ENCODE results near the gene FCER1A. TPM values are rescaled to one million over a fixed set of nuclear protein-coding genes. Genes with fewer than 3 reads are reported as not detected.

The FCER1A gene
- total RNA-seq, 4 donors from 2014 or later = not detected

DNA sequence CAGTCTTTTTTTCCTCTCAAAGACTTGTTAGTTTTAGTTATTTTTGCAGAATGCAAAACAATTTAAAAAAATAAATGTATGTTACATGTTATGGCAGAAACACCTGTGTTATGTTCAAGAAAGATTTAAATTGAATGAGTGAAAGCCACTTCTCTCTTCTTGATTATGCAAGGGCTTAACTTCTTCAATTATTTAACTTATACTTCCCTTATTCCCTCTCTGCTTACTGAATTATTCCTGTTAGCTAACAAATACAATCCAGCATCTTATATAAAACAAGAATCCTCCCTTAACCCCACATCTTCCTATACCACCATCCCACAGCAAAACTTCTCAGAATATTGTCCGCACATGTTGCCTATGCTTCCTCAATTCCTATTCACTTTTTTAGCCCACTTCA, 10.7 kb upstream of the FCER1A start:
- H3K27me3 ChIP-seq = no peaks in the 10 kb centered on the region
- H3K27ac ChIP-seq = no peak overlapping the region
- DNase-seq (no peak), ATAC-seq (no peak)
- in situ Hi-C loops (cut with MboI; ENCODE audit: low sequenced_read_pairs in 4 of 4) (no loop called here), intact Hi-C loops (cut with DNase I; ENCODE audit: low total_unique reads) (no loop called here)
- H3K36me3 ChIP-seq = no peaks in the 10 kb centered on the region
- H3K4me1 ChIP-seq = no peaks in the 10 kb centered on the region
- H3K4me3 ChIP-seq = no peak overlapping the region
- no peaks in the 10 kb centered on the region for H3K9me3 ChIP-seq
- no peak for TF ChIP-seq POLR2A (IDR thresholded peaks at IDR 0.05)
- TF ChIP-seq, protein P1, sequence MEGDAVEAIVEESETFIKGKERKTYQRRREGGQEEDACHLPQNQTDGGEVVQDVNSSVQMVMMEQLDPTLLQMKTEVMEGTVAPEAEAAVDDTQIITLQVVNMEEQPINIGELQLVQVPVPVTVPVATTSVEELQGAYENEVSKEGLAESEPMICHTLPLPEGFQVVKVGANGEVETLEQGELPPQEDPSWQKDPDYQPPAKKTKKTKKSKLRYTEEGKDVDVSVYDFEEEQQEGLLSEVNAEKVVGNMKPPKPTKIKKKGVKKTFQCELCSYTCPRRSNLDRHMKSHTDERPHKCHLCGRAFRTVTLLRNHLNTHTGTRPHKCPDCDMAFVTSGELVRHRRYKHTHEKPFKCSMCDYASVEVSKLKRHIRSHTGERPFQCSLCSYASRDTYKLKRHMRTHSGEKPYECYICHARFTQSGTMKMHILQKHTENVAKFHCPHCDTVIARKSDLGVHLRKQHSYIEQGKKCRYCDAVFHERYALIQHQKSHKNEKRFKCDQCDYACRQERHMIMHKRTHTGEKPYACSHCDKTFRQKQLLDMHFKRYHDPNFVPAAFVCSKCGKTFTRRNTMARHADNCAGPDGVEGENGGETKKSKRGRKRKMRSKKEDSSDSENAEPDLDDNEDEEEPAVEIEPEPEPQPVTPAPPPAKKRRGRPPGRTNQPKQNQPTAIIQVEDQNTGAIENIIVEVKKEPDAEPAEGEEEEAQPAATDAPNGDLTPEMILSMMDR (IDR thresholded peaks at IDR 0.05 in 4 of 5, conservative IDR thresholded peaks at IDR 0.05 in 1 of 5) = no peak

DNA sequence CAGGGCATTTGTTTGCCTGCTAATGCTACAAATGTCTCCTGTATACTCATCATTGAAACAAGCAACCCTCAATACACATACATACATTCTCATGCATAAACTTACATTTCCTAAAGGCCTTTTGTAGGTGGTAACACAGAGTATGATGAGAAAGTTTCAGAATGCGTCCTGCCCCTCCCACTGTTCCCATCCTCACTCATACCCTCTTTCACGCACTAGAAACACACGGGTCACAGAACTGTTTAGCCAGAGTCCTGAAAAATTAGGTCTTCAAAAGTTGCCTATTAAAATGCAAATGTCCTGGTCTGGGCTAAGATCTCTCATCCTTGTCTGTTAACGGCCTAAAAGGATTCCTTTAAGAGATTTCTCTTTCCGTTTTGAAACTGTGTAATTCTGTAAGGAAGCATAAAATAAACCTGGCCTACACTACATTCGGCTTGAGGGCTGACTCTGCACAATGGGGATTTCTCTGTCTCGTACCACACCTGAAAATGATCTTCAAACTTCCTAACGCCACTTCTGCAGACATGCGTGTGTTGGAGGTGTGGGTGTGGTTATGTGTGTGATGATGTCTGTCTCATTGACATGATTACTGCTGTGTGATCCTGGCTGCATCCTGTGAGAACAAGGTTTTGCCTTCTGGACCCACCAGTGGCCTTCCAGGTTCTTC, 5.3 kb upstream of the FCER1A start:
- in situ Hi-C loops (cut with MboI; ENCODE audit: low sequenced_read_pairs in 4 of 4) = no loop called here
- H3K27ac ChIP-seq = no peak overlapping the region
- H3K36me3 ChIP-seq = no peaks in the 10 kb centered on the region
- H3K4me1 ChIP-seq = no peaks in the 10 kb centered on the region
- DNase-seq (no peak), ATAC-seq (no peak)
- H3K27me3 ChIP-seq = no peaks in the 10 kb centered on the region
- H3K9me3 ChIP-seq = no peaks in the 10 kb centered on the region
- TF ChIP-seq POLR2A (IDR thresholded peaks at IDR 0.05) = no peak
- TF ChIP-seq, protein P1 (IDR thresholded peaks at IDR 0.05 in 4 of 5, conservative IDR thresholded peaks at IDR 0.05 in 1 of 5) = no peak
- intact Hi-C loops (cut with DNase I; ENCODE audit: low total_unique reads) = no loop called here
- no peak overlapping the region for H3K4me3 ChIP-seq

DNA sequence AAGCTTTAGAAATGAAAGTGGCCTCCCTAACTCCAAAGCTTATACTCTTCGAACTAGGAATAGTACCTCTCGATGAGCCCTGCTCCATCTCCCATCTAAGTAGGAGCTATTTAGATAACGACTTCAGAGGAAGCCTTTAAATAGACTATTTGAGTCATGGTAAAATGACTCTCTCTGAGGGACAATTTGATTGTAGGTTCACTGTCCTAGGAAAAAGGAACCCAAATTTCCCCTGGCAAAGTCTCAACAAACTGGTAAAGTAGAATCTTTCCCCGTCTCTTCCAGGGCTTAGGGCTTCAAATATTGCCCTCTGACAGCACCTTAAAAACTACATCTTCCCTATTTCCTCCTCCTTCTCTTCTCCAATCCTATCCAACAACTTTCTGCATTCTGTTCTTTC, 2.0 kb upstream of the FCER1A start:
- in situ Hi-C loops (cut with MboI; ENCODE audit: low sequenced_read_pairs in 4 of 4) = no loop called here
- intact Hi-C loops (cut with DNase I; ENCODE audit: low total_unique reads) = no loop called here
- no peak overlapping the region for H3K27ac ChIP-seq
- TF ChIP-seq, protein P1 (IDR thresholded peaks at IDR 0.05 in 4 of 5, conservative IDR thresholded peaks at IDR 0.05 in 1 of 5) = no peak
- no peak for TF ChIP-seq POLR2A (IDR thresholded peaks at IDR 0.05)
- H3K36me3 ChIP-seq = no peaks in the 10 kb centered on the region
- DNase-seq (no peak), ATAC-seq (no peak)
- H3K4me1 ChIP-seq = no peaks in the 10 kb centered on the region
- no peak overlapping the region for H3K4me3 ChIP-seq
- no peaks in the 10 kb centered on the region for H3K9me3 ChIP-seq
- no peaks in the 10 kb centered on the region for H3K27me3 ChIP-seq

DNA sequence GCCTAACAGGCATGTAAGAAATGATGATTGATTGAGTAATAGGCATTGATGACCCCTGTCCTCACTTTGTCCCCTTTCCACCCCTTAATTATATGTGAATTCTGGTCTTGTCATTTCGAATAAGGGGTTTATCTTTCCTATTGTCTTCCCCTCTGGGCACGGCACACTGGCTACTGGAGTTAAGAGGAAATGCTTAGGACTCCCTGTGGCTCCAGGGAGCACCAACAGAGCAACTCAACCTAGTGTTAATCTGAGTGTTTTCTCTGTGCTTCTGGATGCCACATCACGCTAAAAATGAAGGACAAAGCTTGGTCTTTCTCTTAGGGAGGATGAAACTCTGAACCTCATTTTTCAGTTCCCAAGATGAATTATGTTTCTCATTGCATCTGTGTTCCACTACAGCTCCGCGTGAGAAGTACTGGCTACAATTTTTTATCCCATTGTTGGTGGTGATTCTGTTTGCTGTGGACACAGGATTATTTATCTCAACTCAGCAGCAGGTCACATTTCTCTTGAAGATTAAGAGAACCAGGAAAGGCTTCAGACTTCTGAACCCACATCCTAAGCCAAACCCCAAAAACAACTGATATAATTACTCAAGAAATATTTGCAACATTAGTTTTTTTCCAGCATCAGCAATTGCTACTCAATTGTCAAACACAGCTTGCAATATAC, 5.3 kb downstream of the FCER1A start:
- Histone ChIP-seq H3K9me3 (no peaks in the 10 kb centered on the region), H3K27me3 (no peaks in the 10 kb centered on the region), H3K36me3 (no peaks in the 10 kb centered on the region), H3K4me3 (no peak overlapping the region), H3K27ac (no peak overlapping the region), H3K4me1 (no peaks in the 10 kb centered on the region)
- ATAC-seq (no peak), DNase-seq (no peak)
- in situ Hi-C loops (cut with MboI; ENCODE audit: low sequenced_read_pairs in 4 of 4) (no loop called here), intact Hi-C loops (cut with DNase I; ENCODE audit: low total_unique reads) (no loop called here)
- TF ChIP-seq, protein P1 (IDR thresholded peaks at IDR 0.05 in 4 of 5, conservative IDR thresholded peaks at IDR 0.05 in 1 of 5) = no peak
- TF ChIP-seq POLR2A (IDR thresholded peaks at IDR 0.05) = no peak

All from gastrocnemius medialis (tissue), 4 donors.